ENCODE results near the gene WIPF1. TPM values are rescaled to one million over a fixed set of nuclear protein-coding genes. Genes with fewer than 3 reads are reported as not detected.

The WIPF1 gene
- polyA plus RNA-seq, 2 of the 4 experiments (the other 2 are of a cell fraction) = 16.4 to 20.1 TPM

DNA sequence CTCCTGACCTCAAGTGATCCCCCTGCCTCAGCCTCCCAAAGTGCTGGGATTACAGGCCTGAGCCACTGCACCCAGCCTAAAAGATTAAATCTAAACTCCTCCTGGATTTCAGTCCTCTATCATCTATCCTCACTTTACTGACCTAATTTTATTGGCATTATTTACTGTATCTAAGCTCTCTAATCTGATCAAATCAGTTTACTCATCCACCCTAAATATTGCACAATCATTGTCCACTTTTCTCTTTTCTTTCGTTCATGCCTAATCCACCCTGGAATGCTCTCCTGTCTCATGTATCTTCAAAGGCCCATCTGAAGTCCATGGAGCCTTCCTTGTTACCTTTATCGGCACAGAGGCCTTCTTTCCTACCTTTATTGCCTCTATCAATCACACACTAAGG lies 79.2 kb downstream of the WIPF1 start:
- 63% methylated on average over 2 of the region's 2 CpGs for WGBS (ENCODE audit: missing lambda C conversion rate)
- H3K4me1 ChIP-seq = no peaks in the 10 kb centered on the region
- POLR2A ChIA-PET = no interaction called here
- no peak overlapping the region for H3K27ac ChIP-seq
- no peak overlapping the region for H3K4me2 ChIP-seq
- H3K9me3 ChIP-seq = no peaks in the 10 kb centered on the region
- DNase-seq (ENCODE audit: low read depth in 1 of 2, low spot score in 1 of 2) (no peak), FAIRE-seq (no peak), ATAC-seq (no peak)
- CTCF ChIA-PET = interaction anchor here (2.0 kb wide), 1 partner anchor 55 kb away, joined by 10 read pairs; no protein-coding TSS in a partner anchor
- TF ChIP-seq CEBPB (IDR thresholded peaks at IDR 0.05) = peak in 1 of 2 experiments; percentile 42; a peak in 1 of 4 replicates
- TF ChIP-seq, protein P1, sequence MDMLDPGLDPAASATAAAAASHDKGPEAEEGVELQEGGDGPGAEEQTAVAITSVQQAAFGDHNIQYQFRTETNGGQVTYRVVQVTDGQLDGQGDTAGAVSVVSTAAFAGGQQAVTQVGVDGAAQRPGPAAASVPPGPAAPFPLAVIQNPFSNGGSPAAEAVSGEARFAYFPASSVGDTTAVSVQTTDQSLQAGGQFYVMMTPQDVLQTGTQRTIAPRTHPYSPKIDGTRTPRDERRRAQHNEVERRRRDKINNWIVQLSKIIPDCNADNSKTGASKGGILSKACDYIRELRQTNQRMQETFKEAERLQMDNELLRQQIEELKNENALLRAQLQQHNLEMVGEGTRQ (IDR thresholded peaks at IDR 0.05) = no peak
- no peak overlapping the region for H3K4me3 ChIP-seq

GRCh38 chr2:174516501-174517378 lies 80.9 kb downstream of the WIPF1 start:
- Histone ChIP-seq H3K27ac (no peak overlapping the region), H3K4me2 (no peak overlapping the region), H3K9me3 (peaks cover 8% of the 10 kb centered on the region), H3K4me1 (no peaks in the 10 kb centered on the region), H3K4me3 (no peak overlapping the region)
- ATAC-seq = no peak
- FAIRE-seq = no peak
- POLR2A ChIA-PET = no interaction called here
- no peak for DNase-seq (ENCODE audit: low read depth in 1 of 2, low spot score in 1 of 2)
- CTCF ChIA-PET = interaction anchor here (1.0 to 2.0 kb wide), 3 partner anchors 10 to 54 kb away, joined by 3 to 10 read pairs (median 4); no protein-coding TSS in a partner anchor
- WGBS (ENCODE audit: missing lambda C conversion rate) = 43% methylated on average over 5 of the region's 5 CpGs
- TF ChIP-seq HOXB13 (CRISPR knock-in tag; IDR thresholded peaks at IDR 0.05; ENCODE audit: low read depth) = no peak
- TF ChIP-seq, protein P2, sequence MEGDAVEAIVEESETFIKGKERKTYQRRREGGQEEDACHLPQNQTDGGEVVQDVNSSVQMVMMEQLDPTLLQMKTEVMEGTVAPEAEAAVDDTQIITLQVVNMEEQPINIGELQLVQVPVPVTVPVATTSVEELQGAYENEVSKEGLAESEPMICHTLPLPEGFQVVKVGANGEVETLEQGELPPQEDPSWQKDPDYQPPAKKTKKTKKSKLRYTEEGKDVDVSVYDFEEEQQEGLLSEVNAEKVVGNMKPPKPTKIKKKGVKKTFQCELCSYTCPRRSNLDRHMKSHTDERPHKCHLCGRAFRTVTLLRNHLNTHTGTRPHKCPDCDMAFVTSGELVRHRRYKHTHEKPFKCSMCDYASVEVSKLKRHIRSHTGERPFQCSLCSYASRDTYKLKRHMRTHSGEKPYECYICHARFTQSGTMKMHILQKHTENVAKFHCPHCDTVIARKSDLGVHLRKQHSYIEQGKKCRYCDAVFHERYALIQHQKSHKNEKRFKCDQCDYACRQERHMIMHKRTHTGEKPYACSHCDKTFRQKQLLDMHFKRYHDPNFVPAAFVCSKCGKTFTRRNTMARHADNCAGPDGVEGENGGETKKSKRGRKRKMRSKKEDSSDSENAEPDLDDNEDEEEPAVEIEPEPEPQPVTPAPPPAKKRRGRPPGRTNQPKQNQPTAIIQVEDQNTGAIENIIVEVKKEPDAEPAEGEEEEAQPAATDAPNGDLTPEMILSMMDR (IDR thresholded peaks at IDR 0.05) = no peak
- no peak for TF ChIP-seq KDM5A (IDR thresholded peaks at IDR 0.05)
- no peak for TF ChIP-seq CHD4 (IDR thresholded peaks at IDR 0.05; ENCODE audit: borderline replicate concordance)
- no peak for TF ChIP-seq EHF (CRISPR knock-in tag; IDR thresholded peaks at IDR 0.05)
- no peak for TF ChIP-seq KDM1A (IDR thresholded peaks at IDR 0.05; ENCODE audit: low read depth)
- no peak for TF ChIP-seq ZFP36 (IDR thresholded peaks at IDR 0.05; ENCODE audit: borderline replicate concordance, partially characterized antibody)
- TF ChIP-seq ZC3H11A (IDR thresholded peaks at IDR 0.05) = no peak
- TF ChIP-seq FOSL2 (IDR thresholded peaks at IDR 0.05) = no peak
- no peak for TF ChIP-seq FOSL2 (CRISPR knock-in tag; IDR thresholded peaks at IDR 0.05)
- no peak for TF ChIP-seq HDAC2 (IDR thresholded peaks at IDR 0.05)
- no peak for TF ChIP-seq FOSB (CRISPR knock-in tag; IDR thresholded peaks at IDR 0.05)
- TF ChIP-seq EHMT2 (IDR thresholded peaks at IDR 0.05; ENCODE audit: low read depth) = no peak

GRCh38 chr2:174512345-174512744 lies 85.3 kb downstream of the WIPF1 start:
- no peak for ATAC-seq
- WGBS (ENCODE audit: missing lambda C conversion rate) = 62% methylated on average over 3 of the region's 3 CpGs
- POLR2A ChIA-PET = no interaction called here
- H3K4me3 ChIP-seq = no peak overlapping the region
- H3K4me2 ChIP-seq = no peak overlapping the region
- H3K27ac ChIP-seq = no peak overlapping the region
- H3K4me1 ChIP-seq = no peaks in the 10 kb centered on the region
- peaks cover 33% of the 10 kb centered on the region for H3K9me3 ChIP-seq
- FAIRE-seq = no peak
- no peak for DNase-seq (ENCODE audit: low read depth in 1 of 2, low spot score in 1 of 2)
- CTCF ChIA-PET = interaction anchor here (0.6 kb wide), 1 partner anchor 354 kb away, joined by 3 read pairs; no protein-coding TSS in a partner anchor
- TF ChIP-seq HEYL (CRISPR knock-in tag; IDR thresholded peaks at IDR 0.05) (no peak), ZSCAN20 (CRISPR knock-in tag; IDR thresholded peaks at IDR 0.05) (no peak), MYC (IDR thresholded peaks at IDR 0.05; ENCODE audit: borderline replicate concordance, low read length) (no peak), FOSL2 (IDR thresholded peaks at IDR 0.05) (no peak), FOSL2 (CRISPR knock-in tag; IDR thresholded peaks at IDR 0.05) (no peak)
- TF ChIP-seq, protein P2 (IDR thresholded peaks at IDR 0.05) = no peak

All from A549 (cell line).